Cortex of kidney (tissue), 1 donor: ENCODE results near the gene SYT12.
"Not testable (repeated sequence)": the region's sequence is repeated elsewhere in the genome, so short reads cannot be mapped to it uniquely, and the experiment has no call there.

Source experiments
- DNase-seq: peaks from one replicate; lab custom pipeline; 2025; lab: John Stamatoyannopoulos, UW

Gene SYT12

GRCh38 chr11:66996609-66997273, 26.2 kb upstream of the SYT12 start:
- DNase-seq, result no peak

DNA sequence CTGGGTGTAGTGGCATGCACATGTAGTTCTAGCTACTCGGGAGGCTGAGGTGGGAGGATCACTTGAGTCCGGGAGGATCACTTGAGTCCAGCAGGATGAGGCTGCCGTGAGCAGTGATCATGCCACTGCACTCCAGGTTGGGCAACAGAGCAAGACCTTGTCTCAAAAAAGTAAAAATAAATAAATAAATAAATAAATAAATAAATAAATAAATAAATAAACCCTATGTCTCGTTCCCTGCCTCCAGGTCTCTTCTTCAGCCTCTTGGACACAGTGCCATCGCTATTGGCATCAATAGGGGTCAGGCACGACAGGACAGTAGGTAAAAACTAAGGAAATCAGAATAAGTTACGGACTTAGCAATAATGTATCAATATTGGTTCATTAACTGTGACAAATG, 23.4 kb upstream of the SYT12 start:
- DNase-seq, result no peak

GRCh38 chr11:67001332-67001731, 21.6 kb upstream of the SYT12 start:
- DNase-seq, result no peak

- DNase-seq, result no peak
Observed at GRCh38 chr11:67002297-67002913, 20.5 kb upstream of the SYT12 start.

DNA sequence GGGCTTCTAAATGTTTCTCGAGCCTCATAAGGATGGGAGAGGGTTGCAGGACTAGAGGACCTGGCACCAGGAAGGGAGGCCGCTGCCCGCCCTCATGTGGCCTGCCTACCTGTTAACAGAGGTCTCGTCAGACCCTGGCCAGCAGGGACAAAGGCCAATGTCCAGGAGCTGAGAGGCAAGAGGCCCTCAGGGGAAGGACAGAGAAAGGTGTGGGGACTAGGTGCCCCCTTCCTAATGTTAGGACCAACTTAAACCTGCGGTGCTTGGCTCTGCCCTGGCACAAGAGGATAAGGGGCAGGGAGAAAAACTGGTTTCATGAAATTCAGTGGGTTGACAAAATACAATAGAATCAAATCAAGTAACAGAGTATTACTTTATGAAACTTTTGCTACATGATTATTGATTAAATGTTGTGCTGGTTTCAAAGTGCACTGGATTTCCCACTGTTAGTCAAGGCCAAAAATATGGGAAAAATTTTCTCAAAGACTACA, 20.0 kb upstream of the SYT12 start:
- no peak for DNase-seq

- DNase-seq, result not testable (repeated sequence)
Observed at GRCh38 chr11:67005200-67005599, 17.7 kb upstream of the SYT12 start.

DNA sequence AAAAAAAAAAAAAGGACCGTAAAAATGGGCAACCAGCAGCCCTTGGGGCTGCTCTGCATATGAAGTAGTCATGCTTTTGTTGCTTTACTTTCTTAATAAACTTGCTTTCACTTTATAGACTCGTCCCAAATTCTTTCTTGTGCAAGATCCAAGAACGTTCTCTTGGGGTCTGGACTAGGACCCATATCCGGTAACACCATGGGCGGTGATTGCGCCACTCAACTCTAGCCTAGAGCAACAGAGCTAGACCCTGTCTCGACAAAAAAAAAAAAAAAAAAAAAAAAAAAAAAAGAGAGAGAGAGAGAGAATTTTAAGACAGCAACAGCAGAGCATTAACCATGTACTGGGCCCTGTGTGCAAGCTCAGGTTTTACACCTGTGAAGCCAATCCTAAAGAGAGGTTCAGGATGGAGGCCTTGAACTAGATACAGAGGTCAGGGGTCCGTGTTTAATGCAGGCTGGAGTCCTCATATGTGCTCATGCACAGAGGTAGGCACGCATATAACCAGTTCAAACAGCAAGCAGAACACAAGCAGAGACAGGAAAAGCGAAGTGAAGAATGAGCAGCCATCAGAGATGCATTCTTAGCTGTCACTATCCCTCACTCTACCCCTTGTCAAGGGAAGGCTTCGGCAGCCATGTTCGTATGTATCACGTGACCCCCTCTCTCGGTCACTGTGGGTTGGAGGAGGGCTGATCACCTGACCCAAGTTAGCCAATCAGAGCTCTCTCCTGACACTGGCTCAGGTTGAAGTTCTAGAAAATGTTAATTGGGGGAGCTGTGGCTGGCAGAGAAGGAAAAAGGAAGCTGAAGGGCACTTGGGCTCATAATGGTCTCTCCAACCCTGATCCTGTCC, 16.7 kb upstream of the SYT12 start:
- DNase-seq, result no peak

DNA sequence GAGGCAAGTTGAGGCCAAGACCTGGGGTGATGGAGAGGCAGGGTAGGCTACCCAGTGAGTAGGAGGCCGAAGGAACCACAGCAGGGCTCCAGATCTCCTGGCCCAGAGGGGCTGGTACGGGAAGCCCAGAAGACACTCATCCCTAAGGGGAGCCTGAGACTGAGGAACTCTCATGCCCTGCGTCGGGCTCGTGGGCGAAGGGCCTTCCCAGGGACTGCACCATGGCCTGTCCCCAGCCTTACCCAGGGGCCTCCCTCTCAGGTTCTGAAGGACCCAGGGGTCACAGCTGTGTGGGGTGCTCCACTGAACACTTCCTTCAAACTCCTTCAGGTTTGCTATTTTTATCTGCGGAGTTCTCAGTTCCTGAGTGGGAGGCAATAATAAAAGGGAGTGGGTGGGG, 15.8 kb upstream of the SYT12 start:
- DNase-seq, result no peak

- DNase-seq, result no peak
Observed at GRCh38 chr11:67010296-67010905, 12.5 kb upstream of the SYT12 start.

- DNase-seq, result no peak
Observed at GRCh38 chr11:67013511-67014045, 9.4 kb upstream of the SYT12 start.

- no peak for DNase-seq
Observed at GRCh38 chr11:67014343-67014742, 8.6 kb upstream of the SYT12 start.

DNA sequence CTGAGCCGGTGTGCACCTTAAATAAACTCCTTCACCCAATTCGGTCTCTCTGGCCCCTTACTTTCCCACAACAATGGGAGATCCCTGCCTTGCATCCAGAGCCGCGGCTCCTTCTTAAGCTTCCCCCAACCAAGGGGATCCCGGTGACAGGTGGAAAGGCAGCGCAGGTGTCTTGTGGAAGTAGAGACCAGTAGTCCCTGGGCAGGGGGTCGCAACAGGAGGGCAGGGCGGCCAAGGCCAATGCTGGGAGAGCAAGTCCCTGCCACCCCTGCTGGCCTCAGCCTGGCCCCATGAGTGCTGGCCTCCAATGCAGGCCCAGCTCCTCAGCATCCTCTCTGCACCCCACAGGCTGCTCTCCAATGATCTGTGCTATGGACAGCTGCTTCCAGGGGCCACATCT, 7.9 kb upstream of the SYT12 start:
- no peak for DNase-seq

- no peak for DNase-seq
Observed at GRCh38 chr11:67016550-67016949, 6.4 kb upstream of the SYT12 start.

GRCh38 chr11:67020949-67021348, 2.0 kb upstream of the SYT12 start:
- DNase-seq, result no peak

GRCh38 chr11:67022341-67022933, 497 bp upstream of the SYT12 start:
- DNase-seq, result no peak

DNA sequence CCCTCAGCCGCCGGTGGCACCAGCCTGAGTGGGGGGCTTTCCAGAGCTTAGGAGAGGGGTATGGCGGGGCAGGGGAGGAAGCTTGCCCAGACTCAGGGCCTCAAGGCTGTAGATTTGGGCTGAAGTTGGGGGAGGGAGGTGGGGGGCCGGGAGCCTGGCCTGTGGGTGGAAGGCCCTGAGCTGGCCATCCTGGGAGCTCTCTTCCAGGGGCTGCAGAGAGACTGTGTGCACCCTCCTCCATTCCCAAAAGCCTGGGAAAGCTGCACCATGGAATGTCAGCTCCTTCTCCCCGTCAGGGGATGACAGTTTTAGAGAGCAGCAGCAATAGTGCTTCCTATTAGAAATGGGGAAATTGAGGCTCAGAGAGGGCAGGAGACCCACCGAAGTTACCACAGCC, 1.0 kb downstream of the SYT12 start:
- DNase-seq, result no peak

- no peak for DNase-seq
Observed at GRCh38 chr11:67024410-67024809, 1.5 kb downstream of the SYT12 start.

- DNase-seq, result no peak
Observed at GRCh38 chr11:67024966-67025365, 2.0 kb downstream of the SYT12 start.

- no peak for DNase-seq
Observed at GRCh38 chr11:67025750-67026149, 2.8 kb downstream of the SYT12 start.

GRCh38 chr11:67026941-67027340, 4.0 kb downstream of the SYT12 start:
- DNase-seq, result no peak

GRCh38 chr11:67027483-67027930, 4.6 kb downstream of the SYT12 start:
- DNase-seq, result no peak
